NCI-H2196 (cell line): ENCODE data around the gene VCAN.
A peak's percentile ranks its signal among the peaks of the same experiment; 100 is the strongest.

ENCODE experiments used
- DNase-seq: peaks from one replicate; lab custom pipeline; 2025; ENCODE audit not compliant: unreplicated experiment; lab: John Stamatoyannopoulos, UW

The VCAN gene

DNA sequence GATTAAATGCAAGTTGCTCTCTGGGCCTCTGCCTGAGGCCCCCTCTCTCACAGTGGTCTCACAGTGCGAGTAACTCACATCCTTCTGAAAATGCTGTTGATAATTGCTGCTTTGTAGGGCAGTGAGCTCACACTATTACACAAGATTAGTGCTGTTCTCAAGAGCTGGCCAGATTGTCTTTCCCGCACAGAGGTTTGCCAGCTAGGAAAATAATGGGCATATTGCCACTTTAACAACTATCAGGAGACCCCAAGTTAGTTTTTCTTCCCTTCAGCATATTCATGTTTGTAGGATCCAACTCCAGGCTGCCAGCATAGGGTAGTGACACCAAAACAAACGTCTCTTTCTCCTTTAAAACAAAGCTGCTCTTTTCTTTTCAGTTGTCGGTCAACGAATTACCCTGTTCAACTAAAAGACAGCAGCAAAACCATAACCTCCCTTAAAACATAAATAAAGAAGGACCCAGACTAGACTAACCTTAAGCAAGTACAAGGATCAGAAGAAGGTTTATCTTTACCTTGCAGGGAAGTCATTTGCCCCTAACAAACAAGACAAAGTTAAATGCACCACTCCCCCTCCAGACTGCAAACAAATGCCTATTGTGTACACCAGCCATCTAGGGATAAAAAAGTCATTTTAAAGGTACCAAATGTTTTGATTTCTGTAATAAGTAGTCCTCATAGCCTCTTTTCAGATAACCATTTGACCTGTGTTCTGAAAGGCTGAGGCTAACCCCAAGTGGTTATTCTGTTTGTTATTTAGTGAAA is 91.4 kb downstream of the VCAN start:
- no peak for DNase-seq

- DNase-seq = no peak
These were observed 92.1 kb downstream of the VCAN start for GRCh38 chr5:83563631-83564030.

- DNase-seq = peak; percentile 12
These were observed 92.7 kb downstream of the VCAN start for GRCh38 chr5:83564069-83564749.

GRCh38 chr5:83567741-83568140 is 96.2 kb downstream of the VCAN start:
- no peak for DNase-seq

- DNase-seq = no peak
These were observed 96.6 kb downstream of the VCAN start for GRCh38 chr5:83568186-83568585.

DNA sequence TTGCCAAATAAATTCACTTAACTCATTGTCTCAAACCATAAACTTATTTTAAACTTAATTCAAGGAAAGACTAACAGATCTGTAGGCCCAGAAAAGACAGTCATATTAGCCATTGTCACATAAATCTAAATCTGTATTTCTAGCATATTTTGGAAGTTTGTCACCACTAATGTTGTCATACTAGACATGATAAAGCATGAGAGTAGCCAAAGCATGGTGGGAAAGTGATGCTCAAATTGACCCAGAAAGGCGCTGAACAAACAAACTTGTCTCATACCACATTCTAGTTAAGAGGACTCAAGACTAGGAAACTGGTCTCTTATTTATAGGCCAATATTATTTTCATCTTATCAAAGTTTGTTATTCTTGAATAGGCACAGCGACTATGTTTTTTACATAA is 99.4 kb downstream of the VCAN start:
- no peak for DNase-seq

DNA sequence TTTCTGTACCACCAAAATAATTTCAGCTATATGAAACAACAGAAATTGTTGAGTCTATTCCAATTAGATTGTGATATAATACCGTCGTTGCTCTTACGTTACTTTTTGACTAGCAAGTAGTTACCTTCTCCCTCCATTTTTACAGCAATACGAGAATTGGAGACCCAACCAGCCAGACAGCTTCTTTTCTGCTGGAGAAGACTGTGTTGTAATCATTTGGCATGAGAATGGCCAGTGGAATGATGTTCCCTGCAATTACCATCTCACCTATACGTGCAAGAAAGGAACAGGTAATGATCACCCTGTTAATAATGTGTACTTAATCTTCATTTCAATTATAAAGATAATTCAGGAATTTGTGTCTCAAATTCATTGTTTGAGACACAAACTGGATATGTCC is 100.7 kb downstream of the VCAN start:
- DNase-seq = no peak

DNA sequence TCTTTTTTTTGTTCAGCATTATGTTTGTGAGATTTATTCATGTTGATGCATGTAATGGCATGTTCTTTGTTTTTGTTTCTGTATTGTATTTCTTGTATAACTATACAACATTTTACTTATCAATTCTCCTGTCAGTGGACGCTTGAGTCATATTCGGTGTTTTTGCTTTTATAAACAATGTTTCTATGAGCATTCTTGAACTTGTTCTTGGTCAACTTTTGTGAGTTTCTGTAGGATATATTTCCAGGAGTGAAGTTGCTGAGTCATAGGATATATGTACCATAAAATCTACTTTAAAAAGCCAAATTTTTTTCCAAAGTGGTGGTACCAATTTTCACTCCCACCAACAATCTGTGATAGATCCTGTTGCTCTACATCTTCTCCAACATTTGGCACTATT is 104.8 kb downstream of the VCAN start:
- no peak for DNase-seq

- no peak for DNase-seq
These were observed 105.6 kb downstream of the VCAN start for GRCh38 chr5:83577036-83577636.

DNA sequence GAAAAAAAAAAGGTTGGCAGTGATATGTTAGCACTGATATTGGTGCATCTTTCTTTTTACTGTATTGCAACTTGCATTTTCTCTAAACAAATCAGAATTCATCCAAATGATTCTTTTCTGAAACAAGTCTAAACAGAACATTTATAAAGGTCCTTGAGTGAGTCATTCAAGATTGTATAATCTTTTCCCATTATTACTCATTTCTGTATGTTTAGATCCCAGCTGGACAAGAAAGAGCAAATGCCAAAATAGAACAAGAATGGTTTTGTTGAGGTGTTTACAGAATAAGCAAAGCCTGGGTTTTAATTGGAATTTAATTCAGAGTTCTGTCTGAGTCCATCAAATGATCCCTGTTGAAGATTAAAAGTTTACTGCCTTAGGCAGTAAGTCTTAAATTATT is 112.3 kb downstream of the VCAN start:
- no peak for DNase-seq

GRCh38 chr5:83586874-83587776 is 115.6 kb downstream of the VCAN start:
- no peak for DNase-seq

DNA sequence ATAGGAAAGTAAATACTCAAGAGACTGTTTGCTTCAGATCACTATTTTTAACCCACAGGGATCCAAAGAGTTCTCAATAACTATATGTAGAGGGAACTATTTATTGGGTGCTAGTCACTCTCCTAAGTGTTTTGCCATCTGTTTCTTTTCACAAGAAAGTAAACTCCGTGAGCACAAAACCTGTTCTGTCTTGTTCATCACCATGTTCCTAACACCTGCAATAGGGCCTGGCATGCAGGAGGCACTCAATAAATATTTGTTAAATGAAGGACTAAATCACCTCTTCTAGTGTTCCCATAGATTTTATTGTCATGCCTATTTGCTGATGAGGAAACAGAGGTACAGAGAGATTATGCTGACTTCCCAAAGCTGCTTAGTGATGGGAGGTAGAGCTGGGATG is 118.2 kb downstream of the VCAN start:
- no peak for DNase-seq

DNA sequence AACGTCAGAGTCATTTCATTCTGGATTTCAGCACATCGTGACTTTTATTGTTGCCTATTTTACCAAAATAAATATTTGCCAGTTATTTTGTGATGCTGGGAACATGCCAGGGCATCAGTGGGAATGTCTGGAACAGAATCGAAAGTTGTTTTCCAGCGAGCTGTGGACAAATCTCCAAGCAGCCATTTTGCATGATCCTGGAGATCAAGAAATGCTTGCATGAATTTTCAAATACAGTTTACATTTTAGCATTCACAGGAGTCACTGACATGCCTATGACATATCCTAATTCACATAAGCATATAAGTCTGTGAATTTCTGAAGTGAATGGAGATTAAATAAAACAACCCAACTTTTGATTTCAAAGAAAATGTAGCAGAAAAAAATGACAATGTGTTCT is 119.4 kb downstream of the VCAN start:
- DNase-seq = no peak

- no peak for DNase-seq
These were observed 123.7 kb downstream of the VCAN start for GRCh38 chr5:83595217-83595616.

DNA sequence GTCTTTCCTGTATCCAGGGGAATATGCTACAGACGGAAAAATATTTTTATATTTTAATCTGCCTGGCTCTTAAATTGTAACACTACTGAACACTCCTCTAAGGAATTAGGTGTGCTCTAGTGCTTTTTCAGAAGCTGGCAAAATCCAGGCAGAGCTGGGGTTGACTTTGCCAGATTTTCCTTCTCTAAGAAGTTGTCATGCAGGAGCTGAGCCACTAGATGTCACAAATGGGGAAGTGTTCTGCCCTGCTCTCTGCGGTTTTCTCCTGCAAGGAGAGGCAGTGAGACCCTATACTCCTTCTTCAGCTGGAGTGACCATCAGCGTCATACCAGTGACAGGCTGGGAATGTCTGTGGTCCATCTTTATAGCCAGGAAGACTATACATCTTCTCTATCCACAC is 136.6 kb downstream of the VCAN start:
- no peak for DNase-seq

DNA sequence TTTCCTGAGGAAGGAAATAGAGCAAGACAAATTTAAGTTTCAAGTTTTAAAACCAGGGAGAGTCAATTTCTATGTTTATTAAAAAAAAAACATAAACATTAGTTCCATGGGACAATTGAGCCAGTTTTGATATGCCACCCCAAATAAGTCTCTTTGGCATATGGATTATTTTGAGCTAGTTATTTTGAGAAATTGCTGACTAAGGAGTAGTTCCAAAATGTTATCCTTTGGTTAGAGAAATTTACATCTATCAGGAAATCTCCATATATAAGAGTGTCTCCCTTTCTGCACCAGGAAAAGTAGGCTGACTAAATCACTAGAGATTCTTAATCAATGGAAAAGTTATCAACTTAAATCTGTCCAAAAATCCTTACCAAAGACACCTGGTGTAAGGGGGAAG is 143.3 kb downstream of the VCAN start:
- no peak for DNase-seq

DNA sequence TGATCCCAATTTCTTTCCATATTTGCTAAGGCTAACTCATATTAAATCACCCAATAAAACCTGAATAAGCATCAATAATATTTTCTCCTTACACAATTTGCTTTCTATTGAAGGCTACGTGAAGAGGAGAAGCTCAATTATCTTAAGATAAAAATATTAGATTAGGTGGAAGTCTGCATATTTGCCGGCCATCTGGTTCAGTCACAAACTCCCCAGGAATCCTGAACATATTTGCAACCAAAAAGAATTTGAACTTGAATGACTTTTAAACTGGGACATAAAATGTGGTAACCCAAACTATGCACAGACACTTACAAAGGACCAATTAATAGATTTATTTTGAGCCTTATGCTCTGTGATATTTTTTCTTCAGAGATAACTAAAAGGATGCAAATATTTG is 156.8 kb downstream of the VCAN start:
- DNase-seq = no peak
